Activated naive CD8-positive, alpha-beta T cell (primary cell): ENCODE data around the gene FRS2.
A peak's percentile ranks its signal among the peaks of the same experiment; 100 is the strongest.

Experiments
- H3K27ac Mint-ChIP-seq: one replicate; pipeline ENCODE4 v1.8.0; 2021; ENCODE audit warnings: mixed read lengths
- H3K27me3 Mint-ChIP-seq: one replicate; pipeline ENCODE4 v1.8.0; 2021; ENCODE audit warnings: mixed read lengths
- H3K36me3 Mint-ChIP-seq: one replicate; pipeline ENCODE4 v1.8.0; 2021; ENCODE audit warnings: mixed read lengths
- H3K4me1 Mint-ChIP-seq: one replicate; pipeline ENCODE4 v1.8.0; 2021; ENCODE audit warnings: low read depth, mixed read lengths
- H3K4me3 Mint-ChIP-seq: one replicate; pipeline ENCODE4 v1.8.0; 2021; ENCODE audit warnings: mild to moderate bottlenecking, mixed read lengths
- H3K9me3 Mint-ChIP-seq: one replicate; pipeline ENCODE4 v1.8.0; 2021; ENCODE audit warnings: low read depth, mixed read lengths

The FRS2 gene, protein sequence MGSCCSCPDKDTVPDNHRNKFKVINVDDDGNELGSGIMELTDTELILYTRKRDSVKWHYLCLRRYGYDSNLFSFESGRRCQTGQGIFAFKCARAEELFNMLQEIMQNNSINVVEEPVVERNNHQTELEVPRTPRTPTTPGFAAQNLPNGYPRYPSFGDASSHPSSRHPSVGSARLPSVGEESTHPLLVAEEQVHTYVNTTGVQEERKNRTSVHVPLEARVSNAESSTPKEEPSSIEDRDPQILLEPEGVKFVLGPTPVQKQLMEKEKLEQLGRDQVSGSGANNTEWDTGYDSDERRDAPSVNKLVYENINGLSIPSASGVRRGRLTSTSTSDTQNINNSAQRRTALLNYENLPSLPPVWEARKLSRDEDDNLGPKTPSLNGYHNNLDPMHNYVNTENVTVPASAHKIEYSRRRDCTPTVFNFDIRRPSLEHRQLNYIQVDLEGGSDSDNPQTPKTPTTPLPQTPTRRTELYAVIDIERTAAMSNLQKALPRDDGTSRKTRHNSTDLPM

DNA sequence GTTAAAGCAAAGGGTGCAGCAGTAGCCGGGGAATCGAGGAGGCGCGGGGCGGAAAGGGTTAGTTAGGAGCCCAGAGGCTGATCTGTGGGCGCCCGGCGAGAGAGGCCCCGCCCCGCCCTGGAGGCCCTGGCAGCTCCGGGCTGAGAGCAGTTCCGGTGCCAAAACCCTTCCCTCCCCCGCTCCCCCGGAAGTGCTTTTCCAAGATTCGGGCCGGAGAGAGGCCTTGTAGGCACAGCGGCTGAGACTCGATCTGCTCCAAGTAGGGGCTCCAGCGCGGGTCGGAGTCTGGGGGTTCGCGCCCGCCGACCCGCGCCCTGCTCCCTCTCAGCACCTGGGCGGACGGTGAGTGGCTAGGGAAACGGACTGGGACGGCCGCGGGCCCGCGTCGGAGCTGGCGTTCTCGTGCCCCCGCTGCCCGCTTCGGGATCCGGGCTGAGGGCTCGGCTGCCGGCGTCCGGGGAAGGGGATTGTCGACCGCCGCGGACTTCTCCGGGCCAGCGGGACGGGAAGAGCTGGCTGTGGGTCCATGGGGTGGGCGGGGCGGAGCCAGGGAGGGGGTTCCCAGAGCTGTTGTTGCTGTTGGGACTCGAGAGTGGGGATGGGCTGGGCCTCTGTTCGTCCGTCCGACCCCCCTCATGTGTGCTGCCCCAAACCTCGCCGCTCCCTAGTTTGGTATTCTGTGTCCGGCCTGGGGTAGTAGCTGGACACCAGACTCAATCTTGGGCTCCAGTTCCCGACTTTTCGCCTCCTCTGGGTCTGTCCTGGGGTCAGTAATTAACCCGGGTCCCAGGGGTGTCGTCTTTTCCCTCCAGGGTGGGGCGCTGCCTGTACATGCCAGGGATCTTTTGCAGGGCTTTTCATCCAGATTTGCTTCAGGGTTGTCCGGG is at the start of gene FRS2:
FRS2 (plus strand) TSS at position 200 of the 887 bp plus-strand sequence. CDS start 98,643 bp downstream, outside the sequence.
- Mint-ChIP-seq H3K36me3 (no peaks in the 10 kb centered on the region), H3K4me1 (peaks cover 48% of the 10 kb centered on the region), H3K27ac (peak within 1 kb of the TSS; percentile 96), H3K27me3 (no peaks in the 10 kb centered on the region), H3K4me3 (peak within 1 kb of the TSS; percentile 98), H3K9me3 (no peaks in the 10 kb centered on the region)

DNA sequence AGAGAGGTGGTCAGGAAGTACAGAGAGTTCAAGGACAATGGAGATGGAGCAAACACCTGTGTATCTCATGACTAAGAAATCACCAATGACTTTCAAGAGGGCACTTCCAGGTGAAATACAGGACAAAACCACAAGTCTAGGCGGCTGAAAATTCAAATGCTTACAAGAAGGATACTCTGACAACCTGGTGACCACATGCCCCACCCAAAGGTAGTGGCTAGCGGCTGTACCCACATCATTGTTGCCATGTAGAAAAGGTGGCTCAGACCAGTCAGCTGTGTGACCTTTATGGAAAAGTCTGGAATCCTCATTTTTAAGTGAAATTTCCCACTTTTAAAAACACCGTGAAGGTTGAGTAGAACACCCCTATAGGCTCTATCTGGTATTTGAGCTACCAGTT is 48.6 kb upstream of the FRS2 start:
- Mint-ChIP-seq H3K27me3 (no peaks in the 10 kb centered on the region), H3K9me3 (no peaks in the 10 kb centered on the region)

GRCh38 chr12:69423037-69423905 is 46.9 kb upstream of the FRS2 start:
- no peaks in the 10 kb centered on the region for H3K4me1 Mint-ChIP-seq
- H3K36me3 Mint-ChIP-seq: peaks cover 12% of the 10 kb centered on the region
- H3K27me3 Mint-ChIP-seq: no peaks in the 10 kb centered on the region
- no peaks in the 10 kb centered on the region for H3K9me3 Mint-ChIP-seq
- H3K27ac Mint-ChIP-seq: no peak overlapping the region
- H3K4me3 Mint-ChIP-seq: no peak overlapping the region

More for the DNA sequence above, 48.6 kb upstream of the FRS2 start:
- no peak overlapping the region for H3K4me3 Mint-ChIP-seq
- H3K4me1 Mint-ChIP-seq: no peaks in the 10 kb centered on the region
- no peak overlapping the region for H3K27ac Mint-ChIP-seq
- H3K36me3 Mint-ChIP-seq: peaks cover 12% of the 10 kb centered on the region

- Mint-ChIP-seq H3K4me1 (no peaks in the 10 kb centered on the region), H3K27ac (no peak overlapping the region)
Measured at GRCh38 chr12:69425417-69425816, 44.8 kb upstream of the FRS2 start.

GRCh38 chr12:69428351-69429073 is 41.7 kb upstream of the FRS2 start:
- no peaks in the 10 kb centered on the region for H3K27me3 Mint-ChIP-seq

More at GRCh38 chr12:69425417-69425816, 44.8 kb upstream of the FRS2 start:
- H3K36me3 Mint-ChIP-seq: peaks cover 6% of the 10 kb centered on the region
- H3K4me3 Mint-ChIP-seq: no peak overlapping the region
- H3K27me3 Mint-ChIP-seq: no peaks in the 10 kb centered on the region
- no peaks in the 10 kb centered on the region for H3K9me3 Mint-ChIP-seq

GRCh38 chr12:69430942-69431590 is 39.1 kb upstream of the FRS2 start:
- Mint-ChIP-seq H3K4me1 (no peaks in the 10 kb centered on the region), H3K27ac (no peak overlapping the region), H3K4me3 (no peak overlapping the region), H3K36me3 (peaks cover 3% of the 10 kb centered on the region), H3K27me3 (no peaks in the 10 kb centered on the region), H3K9me3 (no peaks in the 10 kb centered on the region)

More at GRCh38 chr12:69428351-69429073, 41.7 kb upstream of the FRS2 start:
- H3K36me3 Mint-ChIP-seq: peaks cover 9% of the 10 kb centered on the region
- no peak overlapping the region for H3K27ac Mint-ChIP-seq
- H3K4me1 Mint-ChIP-seq: no peaks in the 10 kb centered on the region
- H3K4me3 Mint-ChIP-seq: no peak overlapping the region
- H3K9me3 Mint-ChIP-seq: no peaks in the 10 kb centered on the region

- H3K9me3 Mint-ChIP-seq: no peaks in the 10 kb centered on the region
- no peak overlapping the region for H3K27ac Mint-ChIP-seq
- no peak overlapping the region for H3K4me3 Mint-ChIP-seq
- no peaks in the 10 kb centered on the region for H3K4me1 Mint-ChIP-seq
- H3K27me3 Mint-ChIP-seq: no peaks in the 10 kb centered on the region
- H3K36me3 Mint-ChIP-seq: peaks cover 3% of the 10 kb centered on the region
Measured at GRCh38 chr12:69431591-69432222, 38.5 kb upstream of the FRS2 start.

DNA sequence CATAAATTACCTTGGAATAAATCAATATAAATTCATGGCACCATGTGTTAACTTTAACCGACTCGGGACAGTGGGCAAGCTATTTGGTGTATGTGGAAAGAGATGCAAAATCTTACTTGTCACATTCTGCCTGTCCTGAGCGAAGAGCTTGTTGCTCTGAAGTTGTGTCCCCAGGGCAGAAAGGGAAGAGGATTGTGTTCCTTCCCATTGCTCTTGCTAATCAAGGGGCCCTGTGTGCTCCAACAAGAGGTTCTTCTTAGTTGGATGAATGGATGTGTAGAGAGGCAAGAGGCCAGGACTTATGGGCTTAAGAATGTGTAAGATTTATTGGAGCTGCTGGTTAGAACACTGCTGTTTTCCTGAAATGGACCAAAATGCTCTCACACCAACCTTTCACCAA is 36.5 kb upstream of the FRS2 start:
- Mint-ChIP-seq H3K27me3 (no peaks in the 10 kb centered on the region), H3K4me3 (no peak overlapping the region), H3K9me3 (no peaks in the 10 kb centered on the region), H3K4me1 (no peaks in the 10 kb centered on the region), H3K27ac (no peak overlapping the region), H3K36me3 (peaks cover 3% of the 10 kb centered on the region)

GRCh38 chr12:69435644-69436043 is 34.5 kb upstream of the FRS2 start:
- no peak overlapping the region for H3K4me3 Mint-ChIP-seq
- H3K4me1 Mint-ChIP-seq: no peaks in the 10 kb centered on the region
- peaks cover 3% of the 10 kb centered on the region for H3K36me3 Mint-ChIP-seq
- no peaks in the 10 kb centered on the region for H3K9me3 Mint-ChIP-seq
- no peaks in the 10 kb centered on the region for H3K27me3 Mint-ChIP-seq
- H3K27ac Mint-ChIP-seq: no peak overlapping the region

GRCh38 chr12:69437073-69437472 is 33.1 kb upstream of the FRS2 start:
- H3K4me3 Mint-ChIP-seq: no peak overlapping the region
- H3K27me3 Mint-ChIP-seq: no peaks in the 10 kb centered on the region
- no peak overlapping the region for H3K27ac Mint-ChIP-seq
- no peaks in the 10 kb centered on the region for H3K4me1 Mint-ChIP-seq
- H3K36me3 Mint-ChIP-seq: no peaks in the 10 kb centered on the region
- H3K9me3 Mint-ChIP-seq: no peaks in the 10 kb centered on the region

DNA sequence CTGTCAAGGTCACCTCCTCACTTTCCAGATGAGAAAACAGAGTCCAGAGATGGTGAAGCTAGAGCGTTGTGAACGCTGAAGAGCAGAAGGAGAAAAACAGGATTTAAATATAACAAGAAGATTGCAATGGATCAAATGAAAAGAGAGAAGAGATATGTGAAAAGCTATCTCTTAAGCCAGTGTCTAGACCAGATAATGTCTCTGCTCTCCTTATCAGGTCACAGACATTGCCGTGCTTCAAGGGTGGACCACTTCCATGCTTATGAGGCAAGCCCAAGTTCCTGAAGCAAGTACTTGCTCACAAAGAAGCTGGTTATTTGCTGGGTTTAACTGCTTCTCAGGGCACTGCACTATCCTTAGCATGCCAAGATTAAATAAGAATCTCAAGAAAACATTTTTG is 31.6 kb upstream of the FRS2 start:
- peaks cover 2% of the 10 kb centered on the region for H3K36me3 Mint-ChIP-seq
- H3K27ac Mint-ChIP-seq: no peak overlapping the region
- no peaks in the 10 kb centered on the region for H3K27me3 Mint-ChIP-seq
- H3K4me3 Mint-ChIP-seq: no peak overlapping the region
- no peaks in the 10 kb centered on the region for H3K9me3 Mint-ChIP-seq
- no peaks in the 10 kb centered on the region for H3K4me1 Mint-ChIP-seq

DNA sequence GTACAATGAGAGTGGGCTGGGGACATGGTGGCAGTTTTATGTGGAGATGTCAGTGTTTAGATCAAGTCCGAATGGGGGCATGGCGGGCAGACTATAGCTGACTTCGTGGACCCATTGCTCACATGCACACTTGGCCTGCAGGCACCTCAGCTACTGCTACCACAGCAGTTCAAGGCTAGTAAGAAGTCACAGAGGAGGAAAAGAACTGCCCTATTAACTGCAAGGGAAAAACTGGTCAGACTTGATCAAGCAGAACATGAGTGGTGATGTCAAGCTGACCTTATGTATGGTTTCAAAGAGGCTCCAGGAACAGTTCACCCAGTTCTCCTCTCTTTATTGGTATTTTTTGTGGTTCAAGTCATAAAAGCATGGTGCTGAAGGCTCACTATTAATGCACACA is 30.2 kb upstream of the FRS2 start:
- Mint-ChIP-seq H3K27ac (no peak overlapping the region), H3K27me3 (no peaks in the 10 kb centered on the region), H3K9me3 (no peaks in the 10 kb centered on the region), H3K4me1 (no peaks in the 10 kb centered on the region), H3K4me3 (no peak overlapping the region), H3K36me3 (peaks cover 2% of the 10 kb centered on the region)

GRCh38 chr12:69440886-69441285 is 29.3 kb upstream of the FRS2 start:
- Mint-ChIP-seq H3K4me1 (no peaks in the 10 kb centered on the region), H3K27ac (no peak overlapping the region), H3K36me3 (peaks cover 2% of the 10 kb centered on the region), H3K4me3 (no peak overlapping the region), H3K27me3 (peaks cover 1% of the 10 kb centered on the region), H3K9me3 (no peaks in the 10 kb centered on the region)
